ENCODE results near the gene PTPRG.
"Not testable (repeated sequence)": the region's sequence is repeated elsewhere in the genome, so short reads cannot be mapped to it uniquely, and the experiment has no call there.

Gene PTPRG

DNA sequence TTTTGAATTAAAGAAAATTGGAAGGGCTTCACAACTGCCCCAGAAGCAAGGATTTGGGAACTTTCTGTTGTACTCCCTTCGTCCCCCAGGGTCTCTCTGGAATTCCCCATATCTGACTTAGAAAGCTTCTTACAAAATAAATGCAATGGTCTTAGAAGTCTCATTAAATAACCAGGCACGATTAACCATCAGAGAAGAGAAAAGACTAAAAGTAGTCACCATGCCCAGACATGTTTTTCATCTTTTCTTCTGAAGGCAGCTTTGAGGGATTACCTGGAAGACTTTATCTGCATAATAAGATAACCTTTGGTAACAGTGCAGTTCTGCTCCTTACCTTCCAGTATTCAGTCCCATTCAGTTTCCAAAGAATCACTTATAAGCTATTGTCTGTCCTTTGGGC, 135.9 kb downstream of the PTPRG start:
- no peak for TF ChIP-seq JUND (IDR thresholded peaks at IDR 0.05; ENCODE audit: low read depth)
- in situ Hi-C loops (cut with HindIII; ENCODE audit: low pct_unique_long_range_greater_than_20kb, low sequenced_read_pairs) = no loop called here
- no peak for DNase-seq (ENCODE audit: low read depth in 1 of 2, low spot score in 1 of 2)

DNA sequence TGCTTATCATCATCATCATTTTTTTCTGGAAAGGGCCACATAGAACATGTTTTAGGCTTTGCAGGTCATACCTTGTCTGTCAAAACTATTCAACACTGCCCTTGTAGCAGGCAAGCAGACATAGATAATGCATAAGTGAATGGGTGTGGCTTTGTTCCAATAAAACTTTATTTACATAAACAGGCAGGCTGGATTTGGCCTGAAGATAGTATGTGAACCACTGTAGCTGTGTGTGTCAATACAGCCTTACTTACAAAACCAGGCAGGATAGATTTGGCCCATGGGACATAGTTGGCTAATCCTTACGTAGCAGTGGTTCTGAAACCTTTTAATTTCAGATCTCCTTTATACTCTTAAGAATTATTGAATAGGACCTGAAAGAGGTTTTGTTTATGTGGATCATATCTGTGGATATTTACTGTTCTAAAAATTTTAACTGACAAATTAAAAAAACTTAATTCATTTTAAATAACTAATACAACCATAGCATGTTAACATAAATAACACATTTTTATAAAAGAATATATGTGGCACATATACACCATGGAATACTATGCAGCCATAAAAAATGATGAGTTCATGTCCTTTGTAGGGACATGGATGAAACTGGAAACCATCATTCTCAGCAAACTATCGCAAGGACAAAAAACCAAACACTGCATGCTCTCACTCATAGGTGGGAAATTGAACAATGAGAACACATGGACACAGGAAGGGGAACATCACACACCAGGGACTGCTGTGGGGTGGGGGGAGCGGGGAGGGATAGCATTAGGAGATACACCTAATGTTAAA, 137.1 kb downstream of the PTPRG start:
- DNase-seq (ENCODE audit: low read depth in 1 of 2, low spot score in 1 of 2); in situ Hi-C loops (cut with HindIII; ENCODE audit: low pct_unique_long_range_greater_than_20kb, low sequenced_read_pairs): not testable (repeated sequence)

DNA sequence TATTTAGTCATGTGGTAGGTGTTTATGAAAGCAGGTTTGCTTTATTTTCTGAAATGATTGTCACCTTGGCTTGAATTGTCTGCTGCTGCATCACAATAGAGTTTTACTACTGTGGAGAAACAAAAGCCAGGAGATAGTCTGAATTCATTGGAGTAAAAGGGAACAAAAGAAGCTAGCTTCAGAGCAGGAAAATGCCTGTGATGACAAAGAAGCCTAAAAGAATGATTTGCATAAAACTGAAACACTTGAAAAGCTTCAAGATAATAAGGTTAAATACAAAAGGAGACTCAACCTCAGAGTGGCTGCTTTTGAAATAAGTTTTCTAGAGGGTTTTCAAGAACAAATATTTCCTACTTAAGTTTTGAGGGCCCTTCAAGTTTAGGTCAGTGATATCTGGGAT, 138.3 kb downstream of the PTPRG start:
- DNase-seq (ENCODE audit: low read depth in 1 of 2, low spot score in 1 of 2) = no peak
- TF ChIP-seq JUND (IDR thresholded peaks at IDR 0.05; ENCODE audit: low read depth) = no peak

DNA sequence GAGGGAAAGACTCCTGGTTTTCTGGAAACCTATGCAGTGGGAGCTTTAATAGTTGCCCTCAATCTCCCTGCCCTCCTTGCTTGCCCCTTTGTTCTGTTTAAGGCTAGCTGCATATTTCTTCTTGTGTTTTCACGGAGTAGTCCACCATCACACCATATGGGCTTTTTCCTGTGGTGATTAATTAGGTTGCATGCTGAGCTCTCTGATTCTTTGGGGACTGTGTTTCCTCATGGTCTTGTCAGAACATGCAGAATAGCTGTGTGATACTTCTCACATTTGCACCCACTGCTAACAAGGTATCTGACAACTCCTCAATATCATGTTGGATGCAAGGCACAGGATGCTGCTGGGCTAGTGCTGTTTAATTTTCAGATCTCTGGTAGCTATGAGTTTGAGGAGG, 139.6 kb downstream of the PTPRG start:
- TF ChIP-seq JUND (IDR thresholded peaks at IDR 0.05; ENCODE audit: low read depth) = no peak
- in situ Hi-C loops (cut with HindIII; ENCODE audit: low pct_unique_long_range_greater_than_20kb, low sequenced_read_pairs) = no loop called here
- DNase-seq (ENCODE audit: low read depth in 1 of 2, low spot score in 1 of 2) = no peak

More for the DNA sequence above, 138.3 kb downstream of the PTPRG start:
- in situ Hi-C loops (cut with HindIII; ENCODE audit: low pct_unique_long_range_greater_than_20kb, low sequenced_read_pairs) = no loop called here

GRCh38 chr3:61702453-61702852, 141.1 kb downstream of the PTPRG start:
- in situ Hi-C loops (cut with HindIII; ENCODE audit: low pct_unique_long_range_greater_than_20kb, low sequenced_read_pairs) = no loop called here
- TF ChIP-seq JUND (IDR thresholded peaks at IDR 0.05; ENCODE audit: low read depth) = no peak
- no peak for DNase-seq (ENCODE audit: low read depth in 1 of 2, low spot score in 1 of 2)

GRCh38 chr3:61704807-61705206, 143.4 kb downstream of the PTPRG start:
- no peak for TF ChIP-seq JUND (IDR thresholded peaks at IDR 0.05; ENCODE audit: low read depth)
- DNase-seq (ENCODE audit: low read depth in 1 of 2, low spot score in 1 of 2) = no peak
- in situ Hi-C loops (cut with HindIII; ENCODE audit: low pct_unique_long_range_greater_than_20kb, low sequenced_read_pairs) = no loop called here

DNA sequence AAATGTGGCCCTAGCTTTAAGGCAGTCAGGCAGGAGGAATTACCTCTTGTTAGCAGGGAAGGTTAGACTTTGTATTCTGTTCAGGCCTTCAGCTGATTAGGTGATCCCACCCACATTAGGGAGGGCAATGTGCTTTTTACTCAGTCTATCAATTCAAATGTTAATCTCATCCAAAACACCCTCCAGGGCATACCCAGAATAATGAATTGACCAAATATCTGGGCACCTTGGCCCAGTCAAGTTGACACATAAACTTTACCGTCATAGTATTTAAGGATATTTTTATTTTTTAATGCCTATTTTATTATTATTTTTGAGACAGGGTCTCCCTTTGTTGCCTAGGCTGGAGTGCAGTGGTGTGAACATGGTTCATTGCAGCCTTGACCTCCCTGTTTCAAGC, 146.1 kb downstream of the PTPRG start:
- in situ Hi-C loops (cut with HindIII; ENCODE audit: low pct_unique_long_range_greater_than_20kb, low sequenced_read_pairs) = no loop called here
- DNase-seq (ENCODE audit: low read depth in 1 of 2, low spot score in 1 of 2) = no peak
- no peak for TF ChIP-seq JUND (IDR thresholded peaks at IDR 0.05; ENCODE audit: low read depth)

DNA sequence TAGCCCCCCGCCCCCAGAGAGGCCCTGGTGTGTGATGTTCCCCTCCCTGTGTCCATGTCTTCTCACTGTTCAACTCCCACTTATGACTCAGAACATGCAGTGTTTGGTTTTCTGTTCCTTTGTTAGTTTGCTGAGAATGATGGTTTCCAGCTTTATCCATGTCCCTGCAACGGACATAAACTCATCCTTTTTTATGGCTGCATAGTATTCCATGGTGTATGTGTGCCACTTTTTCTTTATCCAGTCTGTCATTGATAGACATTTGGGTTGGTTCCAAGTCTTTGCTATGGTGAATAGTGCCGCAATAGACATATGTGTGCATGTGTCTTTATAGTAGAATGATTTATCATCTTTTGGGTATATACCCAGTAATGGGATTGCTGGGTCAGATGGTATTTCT, 149.5 kb downstream of the PTPRG start:
- in situ Hi-C loops (cut with HindIII; ENCODE audit: low pct_unique_long_range_greater_than_20kb, low sequenced_read_pairs) = not testable (repeated sequence)

GRCh38 chr3:61714225-61714624, 152.9 kb downstream of the PTPRG start:
- no peak for DNase-seq (ENCODE audit: low read depth in 1 of 2, low spot score in 1 of 2)
- in situ Hi-C loops (cut with HindIII; ENCODE audit: low pct_unique_long_range_greater_than_20kb, low sequenced_read_pairs) = no loop called here
- TF ChIP-seq JUND (IDR thresholded peaks at IDR 0.05; ENCODE audit: low read depth) = no peak

More for the DNA sequence above, 149.5 kb downstream of the PTPRG start:
- not testable (repeated sequence) for DNase-seq (ENCODE audit: low read depth in 1 of 2, low spot score in 1 of 2)

GRCh38 chr3:61715886-61716527, 154.6 kb downstream of the PTPRG start:
- DNase-seq (ENCODE audit: low read depth in 1 of 2, low spot score in 1 of 2) = no peak
- TF ChIP-seq JUND (IDR thresholded peaks at IDR 0.05; ENCODE audit: low read depth) = no peak
- in situ Hi-C loops (cut with HindIII; ENCODE audit: low pct_unique_long_range_greater_than_20kb, low sequenced_read_pairs) = no loop called here

DNA sequence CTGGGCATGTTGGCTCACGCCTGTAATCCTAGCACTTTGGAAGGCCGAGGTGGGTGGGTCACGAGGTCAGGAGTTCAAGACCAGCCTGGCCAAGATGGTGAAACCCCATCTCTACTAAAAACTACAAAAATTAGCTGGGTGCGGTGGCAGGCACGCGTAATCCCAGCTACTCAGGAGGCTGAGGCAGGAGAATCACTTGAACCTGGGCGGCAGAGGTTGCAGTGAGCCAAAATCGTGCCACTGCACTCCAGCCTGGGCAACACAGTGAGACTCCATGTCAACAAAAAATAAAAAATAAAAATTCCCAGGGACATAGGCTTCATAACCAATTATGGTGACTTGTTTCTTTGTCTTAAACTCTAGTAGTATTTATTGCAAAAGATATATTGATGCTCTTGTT, 155.3 kb downstream of the PTPRG start:
- in situ Hi-C loops (cut with HindIII; ENCODE audit: low pct_unique_long_range_greater_than_20kb, low sequenced_read_pairs); DNase-seq (ENCODE audit: low read depth in 1 of 2, low spot score in 1 of 2): not testable (repeated sequence)

DNA sequence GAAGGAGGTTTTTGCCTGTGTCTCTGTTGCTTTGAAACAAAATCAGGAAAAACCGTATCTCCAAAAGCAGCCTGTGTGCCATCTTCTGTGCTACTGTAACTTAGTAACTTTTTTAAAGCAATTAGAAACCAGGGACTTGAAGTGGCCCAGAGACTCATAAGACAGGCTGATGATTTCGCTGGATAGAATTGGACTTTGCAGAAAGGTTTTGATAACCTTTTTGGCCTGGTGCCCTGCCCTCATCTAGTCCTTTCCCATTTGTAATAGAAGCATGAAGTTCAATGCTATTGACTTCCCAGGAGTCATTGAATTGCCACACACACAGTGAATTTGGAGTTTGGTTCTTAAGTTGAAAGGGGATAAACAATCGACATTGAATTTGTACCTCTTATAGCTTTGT, 157.2 kb downstream of the PTPRG start:
- in situ Hi-C loops (cut with HindIII; ENCODE audit: low pct_unique_long_range_greater_than_20kb, low sequenced_read_pairs) = no loop called here
- no peak for TF ChIP-seq JUND (IDR thresholded peaks at IDR 0.05; ENCODE audit: low read depth)
- no peak for DNase-seq (ENCODE audit: low read depth in 1 of 2, low spot score in 1 of 2)

GRCh38 chr3:61719278-61719977, 158.1 kb downstream of the PTPRG start:
- DNase-seq (ENCODE audit: low read depth in 1 of 2, low spot score in 1 of 2) = no peak
- no peak for TF ChIP-seq JUND (IDR thresholded peaks at IDR 0.05; ENCODE audit: low read depth)
- in situ Hi-C loops (cut with HindIII; ENCODE audit: low pct_unique_long_range_greater_than_20kb, low sequenced_read_pairs) = no loop called here

Data from T47D (cell line).